Measurements from ENCODE around the gene DCST2. TPM values are rescaled to one million over a fixed set of nuclear protein-coding genes. Genes with fewer than 3 reads are reported as not detected.

DCST2 gene
- total and polyA plus RNA-seq, 9 of the 15 experiments (the other 6 are each of a cell fraction or from before 2014, with no cell fraction given): 0.09 to 0.49 (median 0.11) TPM; not detected in 3

DNA sequence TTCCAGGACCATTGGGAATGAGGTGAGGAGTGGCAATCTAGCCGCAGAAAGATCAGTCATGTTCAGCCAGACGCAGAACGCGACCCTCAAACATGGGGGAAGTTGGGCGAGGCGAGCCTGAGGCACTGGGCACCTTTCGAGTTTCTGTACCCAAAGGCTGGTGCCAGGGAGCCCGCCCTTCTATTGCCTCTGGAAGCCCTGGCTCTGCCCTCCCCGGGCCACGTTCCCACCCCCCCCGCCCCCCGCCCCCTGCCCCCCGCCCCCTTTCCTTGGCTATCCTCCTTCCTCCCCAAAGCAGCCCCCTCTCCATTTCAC, 33.2 kb downstream of the DCST2 start:
- no peaks in the 10 kb centered on the region for H3K9me3 ChIP-seq (replicated peaks; ENCODE audit: control insufficient read depth, insufficient read depth, low read depth, low read length)
- peak overlapping the region; percentile 97 for H3K27ac ChIP-seq (ENCODE audit: extremely low read depth, low read depth, low read length)
- H3K27me3 ChIP-seq (ENCODE audit: control insufficient read depth in 2 of 2, insufficient read depth in 2 of 2, low read length in 2 of 2): no peaks in the 10 kb centered on the region
- WGBS (ENCODE audit: insufficient coverage, low coverage, missing lambda C conversion rate): 6% methylated on average over 3 of the region's 13 CpGs
- peak overlapping the region; percentile 98 for H3K4me2 ChIP-seq (ENCODE audit: insufficient read depth, low read length)
- no peaks in the 10 kb centered on the region for H3K9me1 ChIP-seq (ENCODE audit: control insufficient read depth, insufficient read depth, low read length)
- H2AFZ ChIP-seq (ENCODE audit: low read depth, low read length): peak overlapping the region; percentile 18; the same call in 1 of the 2 replicates
- ChIA-PET POLR2A (interaction anchor here (0.6 to 8.2 kb wide), 12 partner anchors 11 to 1073 kb away, joined by 3 to 80 read pairs (median 4); partner anchors contain the start of genes FLAD1 and SHC1), CTCF (ENCODE audit: low intra/inter-chr PET ratio) (interaction anchor here (0.7 to 1.6 kb wide), 4 partner anchors 17 to 1489 kb away, joined by 3 to 6 read pairs (median 5); partner anchors contain the start of gene PYGO2)
- peak overlapping the region; percentile 90 to 96 for H3K9ac ChIP-seq (ENCODE audit: insufficient read depth in 1 of 2, low read depth in 2 of 2, low read length in 2 of 2)
- intact Hi-C loops (cut with micrococcal nuclease) (loop anchor here (2.0 to 5.0 kb wide), 4 partner anchors 40 to 443 kb away; partner anchors contain the start of genes EFNA3, PYGO2 and UBE2Q1), in situ Hi-C loops (cut with MboI) (no loop called here)
- H3K4me1 ChIP-seq (replicated peaks in 1 of 2; ENCODE audit: control insufficient read depth in 2 of 2, insufficient read depth in 2 of 2, low read length in 2 of 2): peaks cover 32 to 60% of the 10 kb centered on the region in 2 experiments
- DNase-seq (ENCODE audit: extremely low read depth in 1 of 4, low spot score in 3 of 4) (no peak), ATAC-seq (no peak), FAIRE-seq (no peak)
- peaks cover 11% of the 10 kb centered on the region; the same call in 2 of the 3 replicates for H3K36me3 ChIP-seq (ENCODE audit: control insufficient read depth, insufficient read depth, low read length)
- no peaks in the 10 kb centered on the region for H4K20me1 ChIP-seq (replicated peaks; ENCODE audit: control insufficient read depth, insufficient read depth, low read length)
- TF ChIP-seq CHCHD3 (CRISPR knock-in tag; IDR thresholded peaks at IDR 0.05) (no peak), CHD1 (IDR thresholded peaks at IDR 0.05; ENCODE audit: low read length) (peak; percentile 67), HNRNPL (IDR thresholded peaks at IDR 0.05; ENCODE audit: low read depth, low read length) (peak; percentile 70; the same call in 1 of the 2 replicates), SUPT5H (IDR thresholded peaks at IDR 0.05) (no peak), GABPA (tag; conservative IDR thresholded peaks at IDR 0.05; ENCODE audit: low read depth) (0 out of 2 replicates have a peak, but pooled peaks have one; percentile 2), ZNF197 (CRISPR knock-in tag; IDR thresholded peaks at IDR 0.05; ENCODE audit: low read depth) (peak; percentile 5; the same call in 1 of the 2 replicates), KDM5B (IDR thresholded peaks at IDR 0.05; ENCODE audit: insufficient replicate concordance, low read depth, low read length) (no peak), SMARCE1 (IDR thresholded peaks at IDR 0.05) (no peak)
- TF ChIP-seq, protein P1, sequence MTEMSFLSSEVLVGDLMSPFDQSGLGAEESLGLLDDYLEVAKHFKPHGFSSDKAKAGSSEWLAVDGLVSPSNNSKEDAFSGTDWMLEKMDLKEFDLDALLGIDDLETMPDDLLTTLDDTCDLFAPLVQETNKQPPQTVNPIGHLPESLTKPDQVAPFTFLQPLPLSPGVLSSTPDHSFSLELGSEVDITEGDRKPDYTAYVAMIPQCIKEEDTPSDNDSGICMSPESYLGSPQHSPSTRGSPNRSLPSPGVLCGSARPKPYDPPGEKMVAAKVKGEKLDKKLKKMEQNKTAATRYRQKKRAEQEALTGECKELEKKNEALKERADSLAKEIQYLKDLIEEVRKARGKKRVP (CRISPR knock-in tag; IDR thresholded peaks at IDR 0.05): peak; percentile 48; the same call in 1 of the 2 replicates
- BruUV-seq (replicated peaks): no TSS peak
- H3K4me3 ChIP-seq: peak overlapping the region; percentile 71
- peaks cover 35% of the 10 kb centered on the region for H3K79me2 ChIP-seq (ENCODE audit: control insufficient read depth, insufficient read depth, low read length)

Data from K562 (cell line).